ENCODE measurements around the gene B3GNT3.

DNA sequence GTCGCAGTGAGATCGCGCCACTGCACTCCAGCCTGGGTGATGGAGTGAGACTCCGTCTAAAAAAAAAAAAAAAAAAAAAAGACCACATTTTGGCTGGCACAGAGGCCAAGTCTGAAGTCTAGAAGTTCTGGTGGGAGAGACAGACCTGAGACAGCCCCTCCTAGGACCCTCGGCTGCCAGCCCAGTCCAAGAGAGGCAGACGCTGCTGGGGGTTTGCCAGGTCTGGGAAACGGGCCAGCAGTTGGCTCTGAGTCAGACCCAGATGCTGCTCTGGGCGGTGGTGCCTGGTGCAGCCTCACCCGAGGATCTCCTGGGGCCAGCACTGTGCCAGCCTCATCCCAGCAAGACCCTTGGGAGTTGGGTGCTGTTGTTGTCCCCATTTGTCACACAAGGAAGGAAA, 37.8 kb upstream of the B3GNT3 start:
- TF ChIP-seq, protein P1, sequence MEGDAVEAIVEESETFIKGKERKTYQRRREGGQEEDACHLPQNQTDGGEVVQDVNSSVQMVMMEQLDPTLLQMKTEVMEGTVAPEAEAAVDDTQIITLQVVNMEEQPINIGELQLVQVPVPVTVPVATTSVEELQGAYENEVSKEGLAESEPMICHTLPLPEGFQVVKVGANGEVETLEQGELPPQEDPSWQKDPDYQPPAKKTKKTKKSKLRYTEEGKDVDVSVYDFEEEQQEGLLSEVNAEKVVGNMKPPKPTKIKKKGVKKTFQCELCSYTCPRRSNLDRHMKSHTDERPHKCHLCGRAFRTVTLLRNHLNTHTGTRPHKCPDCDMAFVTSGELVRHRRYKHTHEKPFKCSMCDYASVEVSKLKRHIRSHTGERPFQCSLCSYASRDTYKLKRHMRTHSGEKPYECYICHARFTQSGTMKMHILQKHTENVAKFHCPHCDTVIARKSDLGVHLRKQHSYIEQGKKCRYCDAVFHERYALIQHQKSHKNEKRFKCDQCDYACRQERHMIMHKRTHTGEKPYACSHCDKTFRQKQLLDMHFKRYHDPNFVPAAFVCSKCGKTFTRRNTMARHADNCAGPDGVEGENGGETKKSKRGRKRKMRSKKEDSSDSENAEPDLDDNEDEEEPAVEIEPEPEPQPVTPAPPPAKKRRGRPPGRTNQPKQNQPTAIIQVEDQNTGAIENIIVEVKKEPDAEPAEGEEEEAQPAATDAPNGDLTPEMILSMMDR (IDR thresholded peaks at IDR 0.05; ENCODE audit: low read length): no peak
- no peak for TF ChIP-seq EZH2phosphoT487 (IDR thresholded peaks at IDR 0.05; ENCODE audit: low read length)

All from MM.1S (cell line).